ENCODE data around the gene GNAQ. TPM values are rescaled to one million over a fixed set of nuclear protein-coding genes. Genes with fewer than 3 reads are reported as not detected.
A peak's percentile ranks its signal among the peaks of the same experiment; 100 is the strongest.

Gene GNAQ
- total RNA-seq, 1 experiment from 2014 or later, result 55.5 TPM

GRCh38 chr9:77938163-77938562 is 93.4 kb downstream of the GNAQ start:
- ChIA-PET CTCF (no interaction called here), POLR2A (interaction anchor here (0.6 kb wide), 1 partner anchor 116 kb away, joined by 3 read pairs; no protein-coding TSS in a partner anchor)
- Mint-ChIP-seq H3K9me3 (no peaks in the 10 kb centered on the region), H3K36me3 (0 out of 2 replicates have a peak, but pooled peaks cover 2% of the 10 kb centered on the region), H3K27me3 (ENCODE audit: low read depth) (no peaks in the 10 kb centered on the region), H3K4me1 (peaks cover 29% of the 10 kb centered on the region), H3K27ac (peak overlapping the region; percentile 7; the same call in 1 of the 2 replicates), H3K4me3 (no peak overlapping the region)
- TF ChIP-seq PRRX2 (CRISPR knock-in tag; IDR thresholded peaks at IDR 0.05) (no peak), STAT6 (CRISPR knock-in tag; conservative IDR thresholded peaks at IDR 0.05; ENCODE audit: low read depth) (no peak), FOXK1 (CRISPR knock-in tag; IDR thresholded peaks at IDR 0.05) (no peak), FOXP1 (CRISPR knock-in tag; IDR thresholded peaks at IDR 0.05; ENCODE audit: borderline replicate concordance) (no peak), TEAD4 (CRISPR knock-in tag; IDR thresholded peaks at IDR 0.05) (no peak), ZNF281 (CRISPR knock-in tag; IDR thresholded peaks at IDR 0.05) (no peak)
- DNase-seq (ENCODE audit: low spot score) (no peak), ATAC-seq (no peak)

GRCh38 chr9:77935974-77936373 is 95.6 kb downstream of the GNAQ start:
- H3K9me3 Mint-ChIP-seq, result no peaks in the 10 kb centered on the region
- TF ChIP-seq ZNF121 (CRISPR knock-in tag; IDR thresholded peaks at IDR 0.05), result no peak
- no peak for TF ChIP-seq ARID4B (CRISPR knock-in tag; IDR thresholded peaks at IDR 0.05; ENCODE audit: borderline replicate concordance)
- TF ChIP-seq ATF1 (CRISPR knock-in tag; IDR thresholded peaks at IDR 0.05), result no peak
- TF ChIP-seq MXD4 (CRISPR knock-in tag; IDR thresholded peaks at IDR 0.05; ENCODE audit: borderline replicate concordance), result no peak
- TF ChIP-seq SMAD4 (CRISPR knock-in tag; IDR thresholded peaks at IDR 0.05), result no peak
- TF ChIP-seq SP1 (CRISPR knock-in tag; conservative IDR thresholded peaks at IDR 0.05), result no peak
- no peak for TF ChIP-seq ZNF219 (CRISPR knock-in tag; IDR thresholded peaks at IDR 0.05; ENCODE audit: borderline replicate concordance)
- TF ChIP-seq PRDM15 (CRISPR knock-in tag; IDR thresholded peaks at IDR 0.05), result no peak
- no peak for TF ChIP-seq ZNF138 (CRISPR knock-in tag; conservative IDR thresholded peaks at IDR 0.05)
- no peak for TF ChIP-seq CTCF (IDR thresholded peaks at IDR 0.05)
- TF ChIP-seq HMGA2 (CRISPR knock-in tag; IDR thresholded peaks at IDR 0.05), result no peak
- TF ChIP-seq MLX (CRISPR knock-in tag; IDR thresholded peaks at IDR 0.05), result no peak
- no peak for TF ChIP-seq ESRRA (CRISPR knock-in tag; IDR thresholded peaks at IDR 0.05; ENCODE audit: borderline replicate concordance)
- H3K4me1 Mint-ChIP-seq, result peaks cover 43% of the 10 kb centered on the region
- H3K36me3 Mint-ChIP-seq, result no peaks in the 10 kb centered on the region
- H3K4me3 Mint-ChIP-seq, result no peak overlapping the region
- ATAC-seq, result no peak
- DNase-seq (ENCODE audit: low spot score), result no peak
- ChIA-PET CTCF (no interaction called here), POLR2A (no interaction called here)
- no peak overlapping the region for H3K27ac Mint-ChIP-seq
- no peaks in the 10 kb centered on the region for H3K27me3 Mint-ChIP-seq (ENCODE audit: low read depth)

Data from WTC11 (cell line).